CD4-positive, alpha-beta T cell (primary cell): ENCODE results near the gene CIRBP. TPM values are rescaled to one million over a fixed set of nuclear protein-coding genes. Genes with fewer than 3 reads are reported as not detected.

Source experiments
- ATAC-seq: fragments of 200-7000 bp; cut with Tn5 transposase; one replicate; pipeline ENCODE4 v1.10.0; 2022; ENCODE audit warnings: mild to moderate bottlenecking; ENCODE audit not compliant: poor library complexity
- CTCF ChIA-PET: fragments of 350-600 bp; sonication (Branson Sonifier 250); formaldehyde crosslinking; loops from one replicate; lab custom pipeline; 2021; ENCODE audit warnings: antibody characterized with exemption, inconsistent platforms; lab: Charles Lee
- POLR2A ChIA-PET: fragments of 350-600 bp; sonication (Branson Sonifier 250); formaldehyde crosslinking; loops from one replicate; lab custom pipeline; 2021; ENCODE audit warnings: antibody characterized with exemption, inconsistent platforms; lab: Charles Lee
- DNase-seq, 14 experiments: peaks; one replicate each; pipeline ENCODE4 v3.0.0-alpha.2; 2013 to 2020; ENCODE audit warnings: mixed read lengths in 2 of 14
- H3K27ac ChIP-seq, 2 donors: one replicate each; pipeline versions ENCODE4 v1.5.1 to v1.7.0; 2013; ENCODE audit warnings: low read length in 2 of 2, low read depth in 1 of 2, mild to moderate bottlenecking in 1 of 2
- H3K27me3 ChIP-seq, 2 experiments: 1 replicate in 1 of 2; 2 replicates in 1 of 2; pipeline versions ENCODE4 v1.6.1 to v1.7.0; 2013; ENCODE audit warnings: low read length in 2 of 2, control low read depth in 1 of 2, mild to moderate bottlenecking in 1 of 2, moderate library complexity in 1 of 2; ENCODE audit not compliant: insufficient read depth in 2 of 2, control insufficient read depth in 1 of 2
- H3K36me3 ChIP-seq: one replicate; pipeline ENCODE4 v1.6.1; 2013; ENCODE audit warnings: low read length, control low read depth; ENCODE audit not compliant: insufficient read depth
- H3K4me1 ChIP-seq: one replicate; pipeline ENCODE4 v1.6.1; 2013; ENCODE audit warnings: low read length, control low read depth; ENCODE audit not compliant: insufficient read depth
- H3K4me3 ChIP-seq: one replicate; pipeline ENCODE4 v1.5.1; 2013; ENCODE audit warnings: mild to moderate bottlenecking, low read length, moderate library complexity
- H3K9me3 ChIP-seq, 2 experiments: 1 replicate in 1 of 2; 2 replicates in 1 of 2; pipeline versions ENCODE4 v1.6.1 to v1.7.0; 2013; ENCODE audit warnings: low read length in 2 of 2, mild to moderate bottlenecking in 2 of 2, control low read depth in 1 of 2, moderate library complexity in 1 of 2; ENCODE audit not compliant: control insufficient read depth in 1 of 2, insufficient read depth in 1 of 2
- H3K27ac Mint-ChIP-seq: one replicate; pipeline ENCODE4 v1.8.0; 2020; ENCODE audit warnings: mixed read lengths
- H3K27me3 Mint-ChIP-seq: one replicate; pipeline ENCODE4 v1.8.0; 2021; ENCODE audit warnings: mixed read lengths
- H3K36me3 Mint-ChIP-seq: one replicate; pipeline ENCODE4 v1.8.0; 2021; ENCODE audit warnings: low read depth, mixed read lengths
- H3K4me1 Mint-ChIP-seq: one replicate; pipeline ENCODE4 v1.8.0; 2021; ENCODE audit warnings: low read depth, mixed read lengths
- H3K4me3 Mint-ChIP-seq: one replicate; pipeline ENCODE4 v1.8.0; 2020; ENCODE audit warnings: mild to moderate bottlenecking, mixed read lengths
- H3K9me3 Mint-ChIP-seq: one replicate; pipeline ENCODE4 v1.8.0; 2020; ENCODE audit warnings: mixed read lengths
- intact Hi-C, 2 experiments: fragments of 100-400 bp; cut with DNase I in 1 of 2; cut with micrococcal nuclease in 1 of 2; formaldehyde crosslinking; loops; one replicate each; pipeline versions ENCODE4 v1.15.1 to v1.9.0; 2023 to 2025; cut with DNase I, micrococcal nuclease
- total RNA-seq, 174 experiments: library from RNA in 2 of 174; stranded (reverse) in 2 of 174; gene quantifications; one replicate each; pipeline ENCODE4 v1.2.3 and lab custom pipeline; 2021 to 2026
- TF ChIP-seq, protein P1 (sequence below): fragments of 200-600 bp; IDR thresholded peaks from one replicate; pipeline ENCODE4 v1.8.0; 2022; ENCODE audit warnings: antibody characterized with exemption, mild to moderate bottlenecking

Gene CIRBP
- total RNA-seq, 2 experiments from 2014 or later = 614 to 628 TPM

DNA sequence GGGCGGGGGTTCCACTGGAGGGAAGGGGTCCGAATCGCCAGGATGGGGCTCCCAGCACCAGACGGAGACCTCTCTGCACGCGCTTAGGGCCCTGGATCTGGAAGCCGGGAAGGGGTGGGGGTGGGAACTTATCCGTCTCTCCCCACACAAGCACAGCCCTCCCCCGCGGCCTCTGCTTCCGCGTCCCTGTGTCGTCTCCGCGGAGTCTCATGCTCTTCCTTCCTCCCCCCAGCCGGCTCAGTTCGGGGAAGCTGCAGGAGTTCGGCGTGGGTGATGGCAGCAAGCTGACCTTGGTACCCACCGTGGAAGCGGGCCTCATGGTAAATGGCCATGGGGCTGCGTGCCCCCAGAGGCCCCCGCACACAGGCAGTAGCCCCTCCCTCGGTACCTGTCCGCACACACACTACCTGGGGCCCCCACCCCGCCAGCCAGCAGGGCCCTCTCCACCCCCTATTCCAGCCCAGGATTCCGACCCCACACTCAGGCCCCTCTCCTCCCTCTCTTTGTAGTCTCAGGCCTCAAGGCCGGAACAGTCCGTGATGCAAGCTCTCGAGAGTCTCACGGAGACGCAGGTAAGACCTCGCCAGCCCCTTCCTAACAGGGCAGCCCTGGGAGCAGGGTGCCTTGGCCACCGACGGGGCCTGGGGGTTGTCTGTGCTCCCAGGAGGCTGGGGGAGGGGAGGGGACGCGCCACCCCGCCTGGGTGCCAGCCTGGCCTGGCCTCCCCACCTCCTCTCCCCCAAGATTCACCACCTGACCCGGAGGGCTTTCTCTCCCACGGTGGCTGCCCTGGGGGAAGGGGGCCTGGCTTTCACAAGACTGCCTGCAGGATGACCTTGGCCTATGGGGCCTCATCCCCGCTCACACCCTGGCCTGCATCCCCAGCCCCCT is 17.6 kb upstream of the CIRBP start:
- DNase-seq (peak in 12 of 14 experiments; percentile 52 to 86 (median 70)), ATAC-seq (peak; percentile 18)
- no peaks in the 10 kb centered on the region for H3K9me3 Mint-ChIP-seq
- intact Hi-C loops = loop anchor here in 1 of 2 experiments (5.0 kb wide), 1 partner anchor 174 kb away; no protein-coding TSS in a partner anchor
- peaks cover 44% of the 10 kb centered on the region for H3K36me3 Mint-ChIP-seq
- peaks cover 39% of the 10 kb centered on the region for H3K36me3 ChIP-seq
- TF ChIP-seq, protein P1, sequence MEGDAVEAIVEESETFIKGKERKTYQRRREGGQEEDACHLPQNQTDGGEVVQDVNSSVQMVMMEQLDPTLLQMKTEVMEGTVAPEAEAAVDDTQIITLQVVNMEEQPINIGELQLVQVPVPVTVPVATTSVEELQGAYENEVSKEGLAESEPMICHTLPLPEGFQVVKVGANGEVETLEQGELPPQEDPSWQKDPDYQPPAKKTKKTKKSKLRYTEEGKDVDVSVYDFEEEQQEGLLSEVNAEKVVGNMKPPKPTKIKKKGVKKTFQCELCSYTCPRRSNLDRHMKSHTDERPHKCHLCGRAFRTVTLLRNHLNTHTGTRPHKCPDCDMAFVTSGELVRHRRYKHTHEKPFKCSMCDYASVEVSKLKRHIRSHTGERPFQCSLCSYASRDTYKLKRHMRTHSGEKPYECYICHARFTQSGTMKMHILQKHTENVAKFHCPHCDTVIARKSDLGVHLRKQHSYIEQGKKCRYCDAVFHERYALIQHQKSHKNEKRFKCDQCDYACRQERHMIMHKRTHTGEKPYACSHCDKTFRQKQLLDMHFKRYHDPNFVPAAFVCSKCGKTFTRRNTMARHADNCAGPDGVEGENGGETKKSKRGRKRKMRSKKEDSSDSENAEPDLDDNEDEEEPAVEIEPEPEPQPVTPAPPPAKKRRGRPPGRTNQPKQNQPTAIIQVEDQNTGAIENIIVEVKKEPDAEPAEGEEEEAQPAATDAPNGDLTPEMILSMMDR = no peak
- peaks cover 65% of the 10 kb centered on the region for H3K4me1 ChIP-seq
- peaks cover 11% of the 10 kb centered on the region for H3K4me1 Mint-ChIP-seq
- ChIA-PET CTCF (interaction anchor here (0.9 kb wide), 1 partner anchor 15 kb away, joined by 5 read pairs; no protein-coding TSS in a partner anchor), POLR2A (interaction anchor here (0.8 to 3.7 kb wide), 3 partner anchors 13 to 212 kb away, joined by 3 to 193 read pairs (median 15); partner anchors contain the start of genes ABCA7, CIRBP and FAM174C)
- H3K4me3 ChIP-seq = peak overlapping the region; percentile 87
- peak overlapping the region; percentile 97 for H3K27ac Mint-ChIP-seq
- H3K9me3 ChIP-seq = no peaks in the 10 kb centered on the region
- H3K27ac ChIP-seq = peak overlapping the region; percentile 87
- no peaks in the 10 kb centered on the region for H3K27me3 Mint-ChIP-seq
- no peaks in the 10 kb centered on the region for H3K27me3 ChIP-seq
- peak overlapping the region; percentile 97 for H3K4me3 Mint-ChIP-seq

DNA sequence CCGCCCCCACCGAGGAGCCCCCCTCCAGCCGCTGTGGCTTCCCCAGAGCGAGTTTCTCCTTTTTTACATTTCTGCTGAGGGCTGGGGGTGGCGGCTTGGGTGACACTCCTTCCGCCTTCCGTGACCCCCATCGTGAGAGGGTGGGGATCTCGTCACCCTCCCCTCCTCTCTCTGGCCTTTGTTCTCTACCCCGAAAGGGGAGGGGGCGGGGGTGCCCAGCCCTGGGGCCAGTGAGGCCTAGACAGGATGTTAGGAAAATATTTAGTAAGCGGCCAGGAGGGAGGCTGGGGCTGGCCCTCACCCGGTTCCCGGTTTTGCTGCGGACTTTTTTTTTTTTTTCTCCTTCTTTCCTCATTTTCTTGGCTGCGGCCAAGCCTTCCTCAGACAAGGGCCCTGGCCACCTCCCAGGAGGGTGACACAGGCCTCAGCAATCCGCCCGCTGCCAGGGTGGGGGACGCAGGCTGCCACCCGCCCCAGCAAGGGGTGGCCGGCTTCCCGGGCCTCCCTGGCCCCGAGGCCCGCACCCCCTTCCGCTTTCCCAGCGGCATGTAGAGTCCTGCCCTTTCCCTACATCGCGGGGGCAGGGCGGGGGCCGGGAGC is 16.8 kb upstream of the CIRBP start:
- ATAC-seq (no peak), DNase-seq (peak in 10 of 14 experiments; percentile 54 to 90 (median 63))
- H3K36me3 Mint-ChIP-seq = peaks cover 48% of the 10 kb centered on the region
- Histone ChIP-seq H3K36me3 (peaks cover 46% of the 10 kb centered on the region), H3K9me3 (no peaks in the 10 kb centered on the region), H3K4me1 (peaks cover 71% of the 10 kb centered on the region), H3K4me3 (peak overlapping the region; percentile 87), H3K27ac (peak overlapping the region; percentile 87), H3K27me3 (no peaks in the 10 kb centered on the region)
- POLR2A ChIA-PET = interaction anchor here (0.5 to 3.7 kb wide), 12 partner anchors 8 to 1037 kb away, joined by 3 to 193 read pairs (median 5); partner anchors contain the start of genes ABCA7, CIRBP, FAM174C and MED16
- no peaks in the 10 kb centered on the region for H3K9me3 Mint-ChIP-seq
- H3K4me1 Mint-ChIP-seq = peaks cover 12% of the 10 kb centered on the region
- CTCF ChIA-PET = interaction anchor here (0.6 to 1.8 kb wide), 6 partner anchors 8 to 23 kb away, joined by 3 to 19 read pairs (median 6); partner anchors contain the start of genes CIRBP and FAM174C
- peak overlapping the region; percentile 97 for H3K4me3 Mint-ChIP-seq
- peak overlapping the region; percentile 97 for H3K27ac Mint-ChIP-seq
- intact Hi-C loops = loop anchor here in 1 of 2 experiments (5.0 kb wide), 1 partner anchor 175 kb away; no protein-coding TSS in a partner anchor
- TF ChIP-seq, protein P1 = no peak
- H3K27me3 Mint-ChIP-seq = no peaks in the 10 kb centered on the region
